H1 (cell line): ENCODE measurements around the gene G6PC1. TPM values are rescaled to one million over a fixed set of nuclear protein-coding genes. Genes with fewer than 3 reads are reported as not detected.

Experiments used
- CTCF ChIA-PET: fragments of 300-600 bp; sonication (Branson Sonifier 250); formaldehyde crosslinking; loops from one replicate; lab custom pipeline; 2021; ENCODE audit not compliant: partially characterized antibody; lab: Charles Lee
- POLR2A ChIA-PET: fragments of 300-600 bp; sonication (Branson Sonifier 250); formaldehyde crosslinking; loops from one replicate; lab custom pipeline; 2021; ENCODE audit warnings: inconsistent platforms; ENCODE audit not compliant: partially characterized antibody; lab: Charles Lee
- DNase-seq, 2 experiments: peaks; one replicate each; pipeline versions ENCODE4 v3.0.0 to v3.0.0-alpha.2; 2010 to 2022; ENCODE audit warnings: low spot score in 2 of 2, low read depth in 1 of 2, mixed read lengths in 1 of 2
- FAIRE-seq: peaks from 2 replicates; lab custom pipeline; 2011; peaks lifted over from hg19 to GRCh38; lab: Jason Lieb, UNC
- H2AFZ ChIP-seq: 2 replicates; pipeline ENCODE4 v1.8.1; 2012; ENCODE audit warnings: low read length, inconsistent platforms
- H2AK5ac ChIP-seq: 2 replicates; pipeline ENCODE4 v1.6.1; 2013; ENCODE audit warnings: low read depth, low read length
- H2BK120ac ChIP-seq: replicated peaks from 2 replicates; pipeline ENCODE3; 2013; ENCODE audit warnings: low read depth, low read length, inconsistent platforms
- H2BK12ac ChIP-seq: 2 replicates; pipeline ENCODE4 v1.6.1; 2013; ENCODE audit warnings: low read depth, low read length
- H2BK15ac ChIP-seq: 2 replicates; pipeline ENCODE4 v1.6.1; 2013; ENCODE audit warnings: low read length
- H2BK20ac ChIP-seq: 2 replicates; pipeline ENCODE4 v1.6.1; 2013; ENCODE audit warnings: low read length
- H2BK5ac ChIP-seq: 2 replicates; pipeline ENCODE4 v1.6.1; 2013; ENCODE audit warnings: low read depth, low read length
- H3K14ac ChIP-seq: 2 replicates; pipeline ENCODE4 v1.6.1; 2013; ENCODE audit warnings: inconsistent platforms; ENCODE audit not compliant: insufficient read length
- H3K18ac ChIP-seq: 2 replicates; pipeline ENCODE4 v1.6.1; 2013; ENCODE audit warnings: low read length; ENCODE audit errors: extremely low read depth
- H3K23ac ChIP-seq: 2 replicates; pipeline ENCODE4 v1.6.1; 2013; ENCODE audit warnings: inconsistent platforms; ENCODE audit not compliant: insufficient read length
- H3K23me2 ChIP-seq: 2 replicates; pipeline ENCODE4 v1.6.1; 2013; ENCODE audit warnings: low read depth, low read length
- H3K27ac ChIP-seq: 2 replicates; pipeline ENCODE4 v1.6.1; 2011; ENCODE audit warnings: low read depth, low read length, inconsistent platforms
- H3K27me3 ChIP-seq, 4 experiments: replicated peaks in 1 of 4; 1 replicate in 1 of 4; 2 replicates in 3 of 4; pipeline versions ENCODE4 v1.6.1 to v1.8.1; 2011 to 2013; ENCODE audit warnings: low read length in 3 of 4, mild to moderate bottlenecking in 3 of 4, inconsistent platforms in 2 of 4, mixed read lengths in 2 of 4, moderate library complexity in 1 of 4; ENCODE audit not compliant: control insufficient read depth in 3 of 4, insufficient read depth in 3 of 4; ENCODE audit errors: extremely low read depth in 1 of 4
- H3K36me3 ChIP-seq, 4 experiments: 2 replicates each; pipeline versions ENCODE4 v1.6.1 to v1.8.1; 2011 to 2013; ENCODE audit warnings: mild to moderate bottlenecking in 4 of 4, low read length in 3 of 4, moderate library complexity in 2 of 4, control low read depth in 1 of 4, inconsistent platforms in 1 of 4; ENCODE audit not compliant: insufficient read depth in 4 of 4, control insufficient read depth in 2 of 4
- H3K4ac ChIP-seq: replicated peaks from 2 replicates; pipeline ENCODE3; 2013; ENCODE audit warnings: low read length, low read depth, mixed read lengths, inconsistent platforms; ENCODE audit not compliant: insufficient read length
- H3K4me1 ChIP-seq, 4 experiments: replicated peaks in 1 of 4; 1 replicate in 1 of 4; 2 replicates in 3 of 4; pipeline versions ENCODE4 v1.6.1 to v1.8.1; 2011 to 2013; ENCODE audit warnings: low read length in 3 of 4, inconsistent platforms in 2 of 4, mixed read lengths in 1 of 4; ENCODE audit not compliant: insufficient read depth in 4 of 4, control insufficient read depth in 3 of 4
- H3K4me2 ChIP-seq, 2 experiments: 2 replicates each; pipeline versions ENCODE4 v1.6.1 to v1.8.1; 2011 to 2013; ENCODE audit warnings: low read depth in 2 of 2, low read length in 2 of 2, control low read depth in 1 of 2, inconsistent platforms in 1 of 2, mild to moderate bottlenecking in 1 of 2; ENCODE audit not compliant: insufficient read depth in 1 of 2
- H3K4me3 ChIP-seq, 4 experiments: fragments of 200-600, 300-600 bp in 1 of 4; sonication (generic), shearing (Covaris generic), sonication (Bioruptor Twin) in 1 of 4; 2 replicates each; pipeline versions ENCODE4 v1.5.1 to v1.8.1; 2011 to 2016; ENCODE audit warnings: low read length in 4 of 4, low read depth in 3 of 4, control low read depth in 2 of 4, inconsistent platforms in 2 of 4, mild to moderate bottlenecking in 2 of 4, mixed read lengths in 1 of 4, moderate library complexity in 1 of 4; ENCODE audit not compliant: insufficient read depth in 2 of 4; ENCODE audit errors: extremely low read depth in 1 of 4
- H3K56ac ChIP-seq: replicated peaks from 2 replicates; pipeline ENCODE3; 2013; ENCODE audit warnings: low read depth, mild to moderate bottlenecking, mixed read lengths, low read length, inconsistent platforms; ENCODE audit not compliant: insufficient read length
- H3K79me1 ChIP-seq: 2 replicates; pipeline ENCODE4 v1.6.1; 2013; ENCODE audit warnings: low read depth, low read length, control low read depth
- H3K79me2 ChIP-seq, 2 experiments: 2 replicates each; pipeline versions ENCODE4 v1.6.1 to v1.8.1; 2012 to 2013; ENCODE audit warnings: low read length in 2 of 2, mild to moderate bottlenecking in 2 of 2, inconsistent platforms in 1 of 2; ENCODE audit not compliant: insufficient read depth in 2 of 2, control insufficient read depth in 1 of 2
- H3K9ac ChIP-seq, 4 experiments: replicated peaks in 1 of 4; 1 replicate in 1 of 4; 2 replicates in 3 of 4; pipeline versions ENCODE4 v1.6.1 to v1.8.1; 2011 to 2013; ENCODE audit warnings: low read depth in 3 of 4, low read length in 3 of 4, control low read depth in 2 of 4, mild to moderate bottlenecking in 2 of 4, moderate library complexity in 2 of 4, inconsistent platforms in 1 of 4; ENCODE audit errors: extremely low read depth in 1 of 4
- H3K9me3 ChIP-seq, 2 experiments: 2 replicates each; pipeline versions ENCODE4 v1.6.1 to v1.8.1; 2012 to 2013; ENCODE audit warnings: mild to moderate bottlenecking in 2 of 2, moderate library complexity in 2 of 2, control low read depth in 1 of 2, inconsistent platforms in 1 of 2, low read depth in 1 of 2, low read length in 1 of 2, mixed read lengths in 1 of 2; ENCODE audit not compliant: insufficient read depth in 2 of 2
- H4K20me1 ChIP-seq, 2 experiments: replicated peaks in 1 of 2; 2 replicates each; pipeline versions ENCODE3 to v1.8.1; 2011 to 2013; ENCODE audit warnings: inconsistent platforms in 2 of 2, low read length in 2 of 2, mild to moderate bottlenecking in 1 of 2; ENCODE audit not compliant: insufficient read depth in 2 of 2, control insufficient read depth in 1 of 2
- H4K5ac ChIP-seq: 2 replicates; pipeline ENCODE4 v1.6.1; 2013; ENCODE audit warnings: low read length, low read depth, mixed read lengths, inconsistent platforms; ENCODE audit not compliant: insufficient read length
- H4K8ac ChIP-seq: 2 replicates; pipeline ENCODE4 v1.8.0; 2013; ENCODE audit warnings: mild to moderate bottlenecking, moderate library complexity, low read length, inconsistent platforms; ENCODE audit not compliant: insufficient read depth; ENCODE audit errors: extremely low read depth
- H4K91ac ChIP-seq: replicated peaks from 2 replicates; pipeline ENCODE3; 2013; ENCODE audit warnings: low read length, mixed read lengths, inconsistent platforms; ENCODE audit not compliant: insufficient read length
- EGR1 ChIP-seq: IDR thresholded peaks from 2 replicates; pipeline ENCODE4 v1.6.1; 2011; ENCODE audit warnings: low read depth, low read length, borderline replicate concordance
- RXRA ChIP-seq: IDR thresholded peaks from 2 replicates; pipeline ENCODE4 v1.6.1; 2011; ENCODE audit warnings: low read depth, mild to moderate bottlenecking, low read length, moderate library complexity; ENCODE audit not compliant: insufficient read depth
- SRF ChIP-seq: IDR thresholded peaks from 2 replicates; pipeline ENCODE4 v1.6.1; 2011; ENCODE audit warnings: mild to moderate bottlenecking, low read depth, low read length, moderate library complexity
- TAF1 ChIP-seq: IDR thresholded peaks from 2 replicates; pipeline ENCODE4 v1.6.1; 2011; ENCODE audit warnings: mild to moderate bottlenecking, low read depth, low read length
- USF2 ChIP-seq: IDR thresholded peaks from 2 replicates; pipeline ENCODE4 v1.6.1; 2011; ENCODE audit warnings: low read length, improper control_type of control experiment
- WGBS, 2 experiments: shearing (Covaris generic) in 1 of 2; methylation state at CpG; one replicate each; pipeline versions ENCODE4 v1.1.6 to v1.1.7; 2013 to 2015; ENCODE audit warnings: low lambda C conversion rate in 2 of 2, mixed read lengths in 2 of 2, inconsistent platforms in 1 of 2, low coverage in 1 of 2, missing lambda C conversion rate in 1 of 2; ENCODE audit not compliant: insufficient replicate concordance in 2 of 2, insufficient coverage in 1 of 2, insufficient read length in 1 of 2; ENCODE audit errors: extremely low coverage in 1 of 2, missing lambda C conversion rate in 1 of 2; 5-methylcytosine and 5-hydroxymethylcytosine counted together
- polyA plus RNA-seq, 7 experiments: library from polyadenylated mRNA; depleted of rRNA in 3 of 7; stranded (reverse) in 5 of 7; unstranded in 2 of 7; fragments of >200 nt in 5 of 7; fragments of 200-250 nt in 2 of 7; gene quantifications; 1 replicate in 5 of 7; 2 replicates in 1 of 7; 4 replicates in 1 of 7; pipeline versions ENCODE4 v1.2.1 to v1.2.3, GENCODE V29; 2011 to 2013; ENCODE audit warnings: missing spikeins in 2 of 7, mixed read lengths in 2 of 7
- total RNA-seq: library from RNA; stranded (reverse); fragmentation: NEBNext Ultra II Directional; extraction: Animal tissue kit (Norgen Biotek cat#: 25700); gene quantifications from 2 replicates; pipeline ENCODE4 v1.2.1, GENCODE V29; 2021

G6PC1 gene
- total and polyA plus RNA-seq, 2 of the 8 experiments (the other 6 are each of a cell fraction or from before 2014, with no cell fraction given), result 0.02 TPM; not detected in 1

DNA sequence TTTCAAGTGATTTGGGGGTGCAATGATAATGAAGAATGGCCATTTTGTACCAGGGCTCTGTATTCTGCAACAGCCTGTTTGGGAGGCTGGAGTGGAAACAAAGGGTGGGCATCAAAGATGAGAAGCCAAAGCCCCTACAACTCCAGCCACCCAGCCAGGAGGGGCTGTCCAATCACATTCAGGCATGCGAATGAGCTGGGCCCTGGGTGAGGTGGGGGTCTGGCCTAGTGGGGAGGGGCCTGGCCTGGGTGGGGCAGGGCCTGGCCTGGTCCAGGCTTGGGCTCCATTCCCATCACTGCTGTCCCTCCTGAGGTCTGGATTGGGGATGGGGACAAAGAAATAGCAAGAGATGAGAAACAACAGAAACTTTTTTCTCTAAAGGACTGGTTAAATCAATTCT, 43.2 kb upstream of the G6PC1 start:
- Histone ChIP-seq H4K20me1 (no peaks in the 10 kb centered on the region), H2BK20ac (no peak overlapping the region), H3K79me1 (no peaks in the 10 kb centered on the region; the same call in 1 of the 2 replicates), H4K8ac (no peak overlapping the region), H3K23me2 (no peaks in the 10 kb centered on the region), H3K18ac (no peak overlapping the region), H2BK12ac (no peak overlapping the region), H2BK5ac (no peak overlapping the region), H3K9ac (no peak overlapping the region), H3K14ac (no peak overlapping the region), H4K91ac (no peak overlapping the region), H2AK5ac (no peak overlapping the region), H4K5ac (no peak overlapping the region), H3K4me2 (no peak overlapping the region), H3K27ac (no peak overlapping the region), H2AFZ (no peak overlapping the region), H3K4me3 (no peak overlapping the region), H3K9me3 (no peaks in the 10 kb centered on the region), H2BK120ac (no peak overlapping the region), H3K79me2 (no peaks in the 10 kb centered on the region), H2BK15ac (no peak overlapping the region), H3K27me3 (no peaks in the 10 kb centered on the region), H3K4me1 (no peaks in the 10 kb centered on the region), H3K56ac (no peak overlapping the region), H3K4ac (no peak overlapping the region), H3K23ac (no peak overlapping the region), H3K36me3 (no peaks in the 10 kb centered on the region)
- ChIA-PET POLR2A (interaction anchor here (0.6 to 2.8 kb wide), 4 partner anchors 9 to 739 kb away, joined by 3 to 14 read pairs (median 4); partner anchors contain the start of gene AOC2), CTCF (interaction anchor here (1.1 to 6.8 kb wide), 4 partner anchors 12 to 72 kb away, joined by 3 to 55 read pairs (median 6); partner anchors contain the start of genes AOC2 and BECN1)
- WGBS, 2 experiments, result 86% methylated on average over 1 of the region's 1 CpG; no CpG with 5 or more reads in 1 of the 2 experiments
- FAIRE-seq, result no peak
- DNase-seq, result no peak
- TF ChIP-seq RXRA (no peak), USF2 (no peak), EGR1 (no peak), SRF (no peak), TAF1 (no peak)
